Forelimb muscle (tissue), 1 donor: Measurements from ENCODE around the gene RBBP8NL. TPM values are rescaled to one million over a fixed set of nuclear protein-coding genes. Genes with fewer than 3 reads are reported as not detected.

Experiments
- DNase-seq: peaks from one replicate; pipeline ENCODE4 v3.0.0-alpha.2; 2013; ENCODE audit warnings: low read depth
- polyA plus RNA-seq: library from polyadenylated mRNA; unstranded; fragments of 120-200 nt; gene quantifications from one replicate; pipeline ENCODE4 v1.2.1, GENCODE V29; 2013; ENCODE audit not compliant: insufficient read length

Gene RBBP8NL, protein sequence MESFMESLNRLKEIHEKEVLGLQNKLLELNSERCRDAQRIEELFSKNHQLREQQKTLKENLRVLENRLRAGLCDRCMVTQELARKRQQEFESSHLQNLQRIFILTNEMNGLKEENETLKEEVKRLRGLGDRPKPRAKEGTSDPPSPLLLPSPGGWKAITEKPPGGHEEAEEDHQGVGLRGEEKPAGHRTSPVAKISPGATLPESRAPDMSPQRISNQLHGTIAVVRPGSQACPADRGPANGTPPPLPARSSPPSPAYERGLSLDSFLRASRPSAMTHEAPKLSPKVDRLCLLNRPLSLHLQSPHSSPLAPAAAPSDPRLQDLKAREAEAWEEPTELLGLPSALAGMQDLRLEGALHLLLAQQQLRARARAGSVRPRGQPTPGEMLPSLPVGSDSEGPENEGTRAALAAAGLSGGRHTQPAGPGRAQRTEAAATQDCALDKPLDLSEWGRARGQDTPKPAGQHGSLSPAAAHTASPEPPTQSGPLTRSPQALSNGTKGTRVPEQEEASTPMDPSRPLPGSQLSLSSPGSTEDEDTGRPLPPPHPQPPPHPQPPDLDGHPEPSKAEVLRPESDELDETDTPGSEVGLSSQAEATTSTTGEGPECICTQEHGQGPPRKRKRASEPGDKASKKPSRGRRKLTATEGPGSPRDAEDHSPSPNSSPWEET
- not detected for polyA plus RNA-seq

DNA sequence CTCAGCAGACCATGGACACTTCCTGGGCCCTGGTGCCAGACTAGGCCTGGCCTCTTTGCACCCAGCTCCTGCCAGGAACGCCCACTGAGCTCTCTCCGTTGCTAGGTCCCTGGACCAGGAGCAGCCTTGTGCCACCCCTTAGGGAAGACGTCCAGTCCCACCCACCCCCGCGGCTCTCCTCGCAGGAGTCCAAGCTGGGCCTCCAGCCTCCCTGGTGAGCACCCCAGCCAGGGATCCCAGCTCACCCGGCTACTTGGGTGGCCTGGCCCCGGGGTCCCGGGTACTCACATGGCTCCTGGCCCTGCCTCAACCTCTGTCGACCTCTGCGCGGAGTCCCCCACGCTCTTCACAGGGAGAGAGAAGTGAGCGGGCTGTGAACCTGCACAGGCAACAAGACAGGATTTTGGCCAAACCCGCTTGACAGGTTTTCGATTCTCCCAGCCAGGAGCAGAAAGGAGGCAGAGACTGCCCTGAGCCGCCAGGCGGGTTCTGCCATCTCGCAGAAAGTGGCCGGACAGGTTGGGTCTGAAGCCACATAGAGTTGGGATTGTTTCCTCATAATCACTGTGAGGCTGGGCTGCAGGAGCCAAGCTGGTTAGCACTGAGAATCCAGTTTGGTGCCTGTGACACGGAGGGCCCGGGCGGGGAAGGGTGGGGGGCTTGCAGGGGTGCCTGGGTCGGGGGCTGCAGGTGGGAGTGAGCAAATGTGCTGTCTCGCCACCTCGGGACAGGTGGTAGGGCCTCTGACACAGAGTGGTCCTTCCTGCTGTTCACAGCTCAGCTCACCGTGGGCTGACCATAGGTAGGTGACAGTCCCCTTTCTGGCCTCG, at the start of gene RBBP8NL:
Gene RBBP8NL (minus strand): TSS at position 368 of the 830 bp plus-strand sequence. CDS start 7,892 bp downstream, outside the sequence.
- DNase-seq = no peak

DNA sequence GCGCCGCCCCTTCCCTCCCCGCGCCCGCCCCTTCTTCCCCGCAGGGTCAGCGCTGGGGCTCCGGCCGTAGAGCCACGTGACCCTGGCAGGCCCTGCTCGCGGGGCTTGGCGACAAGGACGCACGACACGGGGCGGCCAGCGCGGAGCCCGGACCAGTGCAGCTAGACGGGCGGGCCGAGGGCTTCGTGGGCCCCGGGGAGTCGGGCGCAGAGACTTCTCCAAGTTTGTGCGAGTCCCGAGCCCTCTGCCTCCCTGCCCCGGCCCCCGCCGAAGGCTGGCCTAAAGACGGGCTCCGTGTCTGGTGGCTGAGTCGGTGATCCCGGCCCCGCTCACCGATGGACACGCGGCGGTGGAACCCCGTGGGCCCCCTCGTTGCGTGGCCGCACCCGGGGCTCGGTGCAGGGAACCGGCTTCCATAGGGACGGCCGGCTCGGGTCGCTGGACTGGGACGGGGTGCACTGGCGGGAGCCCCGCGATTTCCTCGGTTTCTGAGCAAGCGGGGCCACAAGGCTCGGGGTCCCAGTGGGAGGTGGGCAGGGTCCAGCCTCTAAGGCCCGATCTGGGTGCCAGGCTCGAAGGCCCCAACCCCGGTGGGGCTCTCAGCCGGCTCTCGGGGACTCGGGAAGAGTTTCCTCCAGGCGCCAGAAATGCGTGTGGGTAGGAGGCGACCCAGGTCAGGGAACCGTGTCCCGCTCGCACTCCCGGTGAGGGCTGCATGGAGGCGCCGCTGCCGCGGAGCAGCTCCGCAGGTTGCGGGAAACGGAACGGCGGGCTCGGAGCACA, 48.9 kb upstream of the RBBP8NL start:
- no peak for DNase-seq

DNA sequence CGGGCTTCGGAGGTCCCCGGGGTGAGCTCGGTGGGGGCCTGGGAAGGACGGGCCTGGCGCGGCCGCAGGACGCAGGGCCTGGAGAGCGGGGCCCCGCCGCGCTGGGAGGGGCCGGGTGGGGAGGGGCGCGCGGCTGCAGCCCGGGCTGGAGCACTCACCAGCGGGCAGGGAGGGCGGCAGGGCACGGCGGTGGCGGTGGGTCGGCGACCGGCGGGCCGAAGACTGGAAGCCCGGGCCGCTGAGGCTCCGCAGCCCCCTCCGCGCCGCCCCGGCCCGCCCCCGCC, 48.4 kb upstream of the RBBP8NL start, which contains the start of gene GATA5:
Gene GATA5 (minus strand): TSS at position 224 of the 284 bp plus-strand sequence. CDS start 474 bp downstream, outside the sequence.
- no peak for DNase-seq

DNA sequence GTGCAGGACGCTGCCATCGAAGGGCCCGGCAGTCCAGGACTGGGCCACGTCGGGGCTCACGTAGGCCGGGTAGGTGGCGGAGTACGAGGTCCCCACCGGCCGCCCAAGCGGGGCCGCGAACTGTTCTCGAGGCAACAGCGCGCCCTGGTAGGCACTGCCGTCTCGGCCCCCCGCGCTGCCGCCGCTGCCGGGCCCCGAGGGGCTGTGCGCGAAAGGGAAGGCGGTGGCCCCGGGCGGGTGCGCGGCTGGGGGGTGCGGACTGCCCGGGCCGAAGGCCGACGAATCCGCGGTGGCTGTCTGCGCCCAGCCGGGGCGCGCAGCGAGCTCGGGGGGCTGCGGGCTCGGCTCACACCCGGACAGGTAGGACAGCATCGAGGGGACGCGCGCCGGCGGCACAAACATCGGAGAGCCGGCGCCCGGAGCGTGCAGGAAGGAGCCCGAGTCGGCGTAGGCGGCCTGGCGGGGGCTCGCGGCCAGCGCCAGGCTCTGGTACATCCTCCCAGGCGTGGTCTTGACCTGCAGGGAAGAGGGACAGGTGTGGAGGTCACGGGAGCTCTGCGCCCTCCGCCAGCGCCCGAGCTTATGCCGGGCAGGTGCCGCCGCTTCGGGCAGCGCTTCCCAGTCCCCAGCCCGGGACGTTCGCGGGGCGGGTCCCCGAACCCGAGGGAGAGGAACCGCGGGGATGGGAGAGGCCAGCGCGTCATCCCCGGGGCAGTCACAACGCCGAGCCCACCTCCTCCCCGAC, 47.9 kb upstream of the RBBP8NL start:
- DNase-seq = no peak

DNA sequence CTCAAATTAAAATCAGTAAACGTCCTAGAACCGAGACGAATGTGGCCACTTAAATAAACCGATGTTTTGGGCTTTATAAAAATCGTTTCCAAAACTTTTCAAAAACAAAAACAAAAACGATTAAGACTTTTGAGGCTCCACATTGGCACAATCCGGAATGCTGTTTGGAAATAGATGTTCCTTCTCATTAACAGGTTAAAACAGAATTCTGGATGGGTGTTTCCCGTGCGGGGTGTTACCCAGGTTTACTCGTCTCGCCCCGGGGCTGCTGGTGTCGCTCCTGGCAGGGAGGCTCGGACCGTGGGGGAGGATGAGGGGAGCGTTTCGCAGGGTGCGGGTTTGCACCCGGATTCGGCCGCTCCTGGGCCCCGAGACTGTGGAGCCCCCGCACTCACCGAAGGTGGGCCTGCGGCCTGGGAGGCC, 47.3 kb upstream of the RBBP8NL start:
- DNase-seq = no peak

DNA sequence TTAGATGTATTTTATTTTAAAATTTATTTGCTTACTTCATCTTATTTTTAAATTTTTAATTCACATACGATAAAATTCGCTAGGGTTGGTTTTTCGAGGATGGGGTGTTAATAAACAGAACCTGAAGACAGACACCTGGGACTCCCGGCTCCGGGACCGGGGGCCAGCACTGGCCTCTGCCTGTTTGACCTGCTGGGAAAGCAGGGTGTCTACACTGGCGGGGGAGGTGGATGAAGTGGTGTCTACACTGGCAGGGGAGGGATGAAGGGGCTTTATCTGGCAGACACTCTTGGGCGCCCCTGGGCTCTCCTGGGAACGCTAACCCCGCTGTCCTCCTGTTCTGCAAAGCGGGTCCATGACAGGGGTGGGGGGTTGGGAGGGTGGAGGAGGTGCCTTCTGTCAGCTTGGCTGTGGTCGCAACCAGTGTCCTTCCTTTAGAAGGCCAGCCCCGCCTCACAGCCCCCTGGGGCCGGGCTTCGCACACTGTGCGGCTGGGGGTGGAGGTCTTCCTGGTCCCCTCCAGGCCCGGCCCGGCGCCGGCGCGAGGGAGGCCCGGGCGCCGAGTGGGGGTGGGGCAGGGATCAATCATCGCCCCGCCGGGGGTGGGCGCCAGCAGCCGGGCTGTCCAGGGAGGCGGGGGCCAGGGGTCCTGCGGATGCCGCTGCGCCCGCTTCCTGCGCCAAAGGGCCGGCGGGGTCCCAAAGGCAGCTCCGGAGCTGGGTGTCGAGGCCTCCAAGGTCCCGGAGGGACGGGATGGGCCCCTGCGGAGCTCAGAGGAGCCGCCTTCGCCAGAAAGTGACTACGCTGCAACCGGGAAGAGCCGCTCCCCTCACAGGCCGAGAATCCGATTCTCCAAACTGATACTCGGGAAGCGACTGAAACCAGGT, 46.6 kb upstream of the RBBP8NL start:
- DNase-seq = no peak

DNA sequence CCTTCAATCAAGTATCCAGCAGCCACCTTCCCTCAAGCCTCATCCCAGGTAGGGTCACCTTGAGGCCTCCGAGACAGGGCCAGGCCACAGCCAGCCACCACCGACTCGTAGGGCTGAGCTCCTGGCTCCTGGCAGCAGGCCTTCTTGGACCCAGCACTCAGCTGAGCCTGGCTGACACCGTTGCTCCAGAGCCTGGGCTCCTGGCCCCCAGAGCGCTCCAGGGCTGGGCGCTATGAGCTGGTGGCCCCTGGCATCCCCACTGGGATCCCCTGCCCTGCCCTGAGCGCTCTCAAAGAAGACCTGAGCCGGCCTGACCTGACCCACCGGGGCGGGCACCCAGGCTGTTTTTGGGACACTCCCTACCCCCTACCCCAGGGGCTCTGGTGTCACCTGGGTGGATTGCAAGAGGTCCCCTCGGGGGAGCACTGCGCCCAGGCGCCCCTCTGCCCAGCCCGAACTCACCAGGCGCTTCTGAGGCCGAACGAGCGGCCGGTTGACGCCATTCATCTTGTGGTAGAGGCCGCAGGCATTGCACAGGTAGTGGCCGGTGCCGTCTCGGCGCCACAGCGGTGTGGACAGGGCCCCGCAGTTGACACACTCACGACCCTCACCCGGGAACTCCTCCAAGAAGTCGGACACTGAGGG, 45.7 kb upstream of the RBBP8NL start:
- DNase-seq = no peak

DNA sequence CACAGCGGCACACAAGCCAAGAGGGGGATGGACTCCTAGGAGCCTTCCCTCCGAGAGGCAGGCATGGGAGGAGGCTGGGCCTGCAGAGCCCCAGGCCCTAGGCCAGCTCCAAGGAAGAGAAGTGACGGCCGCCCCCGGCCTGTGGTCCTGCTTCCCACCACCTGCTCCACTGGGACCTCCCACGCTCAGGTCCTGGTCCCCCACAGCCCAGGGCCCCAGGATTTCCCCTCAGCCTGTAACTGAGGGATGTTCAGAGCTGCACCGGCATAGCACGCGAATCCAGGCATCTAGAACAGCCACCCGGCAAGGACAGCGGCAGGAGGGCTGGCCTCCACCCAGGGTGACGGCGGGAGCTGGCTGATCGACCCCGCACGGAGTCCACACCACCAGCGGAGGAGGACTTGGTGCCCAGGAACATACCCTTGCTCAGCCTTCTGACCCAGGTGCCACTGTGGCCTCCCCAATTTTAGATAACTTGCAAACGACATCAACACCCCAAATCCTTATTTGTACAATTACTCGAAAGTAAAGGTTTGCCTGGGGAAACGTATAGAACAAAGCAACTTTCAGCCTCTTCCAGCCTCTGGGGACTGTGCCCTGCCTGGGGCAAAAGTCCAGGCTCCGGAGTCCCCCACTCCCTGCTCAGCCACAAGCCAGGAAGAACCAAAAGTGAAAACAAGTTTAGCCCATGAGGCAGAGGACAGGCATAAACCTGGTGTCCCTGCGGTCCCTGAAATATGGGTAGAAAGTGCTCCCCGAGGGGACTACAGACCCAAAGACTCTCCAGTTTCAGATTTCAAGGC, 45.0 kb upstream of the RBBP8NL start:
- no peak for DNase-seq

DNA sequence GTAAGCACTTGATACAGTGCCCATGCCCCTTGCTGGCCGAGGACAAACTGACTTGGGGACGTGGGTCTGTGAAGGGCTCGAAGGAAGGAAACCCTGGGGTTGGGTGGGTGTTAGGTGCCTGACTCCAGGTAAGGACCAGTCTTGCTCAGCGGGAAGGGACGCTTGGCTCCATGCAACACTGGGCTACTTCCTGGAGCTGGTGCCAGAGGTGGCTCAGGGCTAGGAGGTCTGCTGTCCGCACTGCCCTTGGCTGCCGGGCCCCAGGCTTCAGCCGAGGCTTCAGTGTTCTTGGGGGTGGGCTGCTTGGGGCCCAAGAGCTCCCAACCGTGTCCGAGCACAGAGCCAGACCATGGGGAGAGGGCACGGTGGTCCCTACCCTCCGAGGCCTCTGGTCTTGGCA, 43.1 kb upstream of the RBBP8NL start:
- DNase-seq = no peak

DNA sequence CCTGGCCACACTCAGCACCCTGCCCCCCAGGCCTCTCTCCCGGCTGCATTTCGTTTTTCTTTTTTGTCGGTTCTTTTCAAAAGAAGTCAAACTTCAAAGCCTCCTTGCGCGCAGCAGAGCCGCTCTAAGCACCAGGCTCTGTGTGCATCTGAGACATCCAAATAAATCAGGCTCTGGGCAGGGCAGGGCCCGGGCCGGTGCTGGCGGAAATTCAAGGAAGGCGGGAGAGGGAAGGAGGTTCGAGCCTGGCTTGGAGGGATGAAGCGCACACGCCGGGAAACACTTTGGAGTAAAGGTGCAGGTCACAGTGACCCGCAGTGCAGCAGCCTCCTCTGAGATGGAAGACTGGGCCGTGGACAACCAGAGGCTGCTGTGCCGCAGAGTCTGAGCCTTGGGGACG, 42.7 kb upstream of the RBBP8NL start:
- no peak for DNase-seq

DNA sequence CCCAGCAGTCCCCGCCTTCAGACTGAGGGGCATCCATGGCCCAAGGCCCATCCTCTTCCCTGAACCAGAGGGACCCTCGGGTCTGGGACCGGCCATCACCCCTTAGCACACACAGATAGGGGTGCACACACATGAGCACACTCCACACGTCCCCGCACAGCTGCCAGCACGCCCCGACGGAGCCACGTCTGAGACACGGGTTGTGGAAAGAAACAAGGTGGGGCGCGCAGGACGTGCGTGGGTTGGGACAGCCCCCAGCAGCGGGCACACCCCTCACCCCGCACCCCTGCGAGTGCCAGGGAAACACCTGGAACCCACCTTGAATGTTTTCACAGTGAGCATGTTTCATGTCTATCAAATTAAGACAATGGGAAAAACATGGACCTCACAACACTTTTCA, 42.0 kb upstream of the RBBP8NL start:
- DNase-seq = no peak

DNA sequence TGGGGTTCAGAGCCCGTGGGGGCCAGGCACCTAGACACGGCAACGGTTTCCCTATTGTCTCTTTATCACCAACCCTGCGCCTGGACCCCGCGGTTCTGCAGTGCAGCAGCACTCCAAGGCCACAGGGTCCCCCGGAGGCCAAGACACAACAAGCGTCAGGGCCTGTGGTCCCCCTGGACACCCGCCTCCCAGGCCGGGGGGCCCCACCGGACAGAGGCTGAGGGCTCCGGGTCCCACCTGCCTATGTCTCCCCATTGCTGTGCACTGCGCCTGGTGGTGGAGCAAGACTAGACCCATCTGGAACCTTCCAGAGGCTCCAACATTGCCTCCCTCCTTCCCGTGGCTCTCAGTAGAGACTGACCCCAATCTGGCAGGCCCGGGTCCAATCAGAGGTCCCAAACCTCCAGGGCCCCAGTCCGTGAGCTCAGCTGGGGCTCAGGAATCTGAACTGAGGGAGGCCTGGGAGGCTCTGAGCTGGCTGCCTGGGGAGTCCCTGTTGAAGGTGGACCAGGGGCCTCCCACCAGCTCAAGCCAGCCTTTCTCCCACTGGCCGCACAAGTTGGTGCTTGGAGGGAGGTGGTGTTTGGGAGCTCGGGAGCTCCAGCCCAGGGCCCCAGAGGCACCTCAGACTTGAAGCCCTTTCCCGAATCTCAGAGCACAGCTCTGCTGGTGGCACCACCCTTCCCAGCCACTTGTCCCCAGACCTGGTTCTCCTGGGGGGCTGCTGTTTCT, 39.6 kb upstream of the RBBP8NL start:
- no peak for DNase-seq

DNA sequence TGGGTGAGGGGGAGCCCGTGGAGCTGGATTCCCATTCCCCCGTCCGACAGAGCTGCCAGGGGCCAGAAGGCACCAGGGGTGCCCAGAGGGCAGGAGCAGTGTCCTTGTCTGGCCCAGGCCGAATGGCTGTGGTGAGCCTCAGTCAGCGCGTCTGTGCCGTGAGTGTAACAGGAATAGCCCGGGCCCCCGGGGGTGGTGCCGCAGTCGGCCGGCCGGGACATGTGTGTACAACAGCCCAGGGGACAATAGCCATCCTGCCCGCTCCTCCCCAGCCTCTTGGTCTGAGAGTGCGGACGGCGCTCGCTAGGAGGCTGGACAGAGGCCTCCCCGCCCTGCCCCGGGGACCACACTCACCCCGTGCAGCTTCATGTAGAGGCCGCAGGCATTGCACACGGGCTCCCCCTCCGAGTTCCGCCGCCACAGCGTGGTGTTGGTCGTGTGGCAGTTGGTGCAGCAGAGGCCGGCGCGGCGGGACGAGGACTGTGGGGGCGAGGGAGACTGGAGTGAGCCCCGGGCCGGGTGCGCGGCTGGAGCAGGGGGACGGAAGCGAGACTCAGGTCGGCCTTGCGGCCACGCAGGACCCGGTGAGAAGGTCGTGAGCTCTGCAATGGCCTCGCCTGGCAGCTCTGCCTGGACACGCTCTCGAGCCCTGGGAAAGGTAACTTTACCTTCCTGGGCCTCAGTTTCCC, 38.9 kb upstream of the RBBP8NL start:
- DNase-seq = no peak

DNA sequence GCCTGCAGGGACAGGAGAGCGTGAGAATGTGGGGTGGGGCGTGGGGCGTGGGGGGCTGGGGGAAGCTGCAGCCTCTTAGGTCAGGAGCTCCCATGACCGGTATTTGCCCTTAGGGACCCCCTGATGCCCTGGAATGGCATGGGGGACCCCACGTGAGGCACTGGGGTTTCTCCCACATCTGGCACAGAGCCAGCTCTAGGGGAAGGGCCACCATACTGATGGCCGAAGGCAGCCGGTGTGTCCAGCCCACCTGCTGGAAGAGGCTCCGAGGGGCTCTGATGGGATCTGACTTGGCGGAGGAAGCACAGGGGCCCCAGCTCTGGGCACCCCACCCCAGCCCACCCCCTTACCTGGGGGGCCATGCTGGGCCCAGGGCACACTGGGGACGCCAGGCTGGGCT, 37.7 kb upstream of the RBBP8NL start:
- no peak for DNase-seq

DNA sequence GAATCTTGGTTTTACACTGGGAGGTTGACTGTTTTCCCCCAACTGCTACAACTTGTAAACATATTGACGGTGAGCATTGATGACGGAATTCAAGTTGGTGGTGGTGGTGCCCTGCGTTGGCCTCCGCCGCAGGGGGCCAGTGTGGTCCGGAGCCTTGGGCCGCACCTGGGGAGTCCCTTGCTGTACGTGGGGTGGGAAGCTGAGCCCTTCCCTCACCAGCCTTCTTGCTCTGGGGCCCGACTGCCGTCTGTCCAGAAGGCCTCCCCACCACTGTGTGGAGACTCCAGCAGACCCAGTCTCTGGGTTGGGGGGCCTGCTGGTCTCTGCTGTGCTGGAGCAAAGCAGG, 37.1 kb upstream of the RBBP8NL start:
- no peak for DNase-seq

DNA sequence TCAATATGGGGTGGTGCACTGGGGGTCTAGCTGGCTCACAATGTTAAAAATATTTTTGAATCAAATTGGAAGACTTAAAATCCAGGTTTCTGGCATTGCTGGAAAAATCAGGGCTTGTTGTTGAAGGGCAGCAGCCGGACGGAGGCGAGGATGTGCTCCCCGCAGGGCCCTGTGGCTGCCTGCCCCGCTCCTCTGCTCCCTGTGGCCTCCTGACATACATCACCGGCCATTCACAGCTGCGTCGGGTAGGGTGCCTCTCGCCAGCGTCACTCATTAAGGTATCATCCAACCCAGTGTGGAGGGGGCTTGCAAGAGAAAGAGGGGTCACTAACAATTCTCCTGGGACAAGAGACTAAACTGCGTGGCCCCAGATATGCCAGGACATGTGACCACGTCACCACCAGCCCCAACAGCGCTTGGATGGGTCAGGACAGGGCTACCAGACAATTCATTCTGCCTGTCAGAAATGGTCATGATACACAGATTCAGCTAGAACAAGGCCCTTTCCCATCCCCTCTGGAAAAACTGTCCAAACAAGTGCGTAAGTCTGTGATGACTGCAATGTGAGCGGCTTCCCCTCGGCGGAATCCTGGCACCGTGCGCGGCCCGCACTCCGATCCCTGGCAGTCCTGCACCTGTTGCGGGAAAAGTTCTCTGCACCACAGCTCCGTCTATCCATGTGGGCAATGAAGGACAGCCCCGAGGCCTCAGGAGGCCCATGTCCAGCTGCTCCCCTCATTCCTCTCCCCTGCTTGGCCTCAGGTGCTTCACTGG, 36.5 kb upstream of the RBBP8NL start:
- DNase-seq = no peak
